ENCODE data around the gene PEX7.
A peak's percentile ranks its signal among the peaks of the same experiment; 100 is the strongest.

PEX7 gene

GRCh38 chr6:136822376-136823127, at the start of gene PEX7:
PEX7 (plus strand) TSS chr6:136822592; CDS start chr6:136822666, 74 bp downstream.
- DNase-seq (ENCODE audit: low spot score in 2 of 2) (peak; percentile 89 to 90), ATAC-seq (ENCODE audit: low read depth) (peak; percentile 90)
- Mint-ChIP-seq H3K36me3 (peaks cover 14% of the 10 kb centered on the region), H3K4me1 (peaks cover 13% of the 10 kb centered on the region), H3K4me3 (peak within 1 kb of the TSS; percentile 91), H3K9me3 (peaks cover 1% of the 10 kb centered on the region), H3K27me3 (peaks cover 3% of the 10 kb centered on the region), H3K27ac (peak within 1 kb of the TSS; percentile 96)

- Mint-ChIP-seq H3K27ac (peak overlapping the region; percentile 29), H3K4me3 (peak overlapping the region; percentile 1), H3K36me3 (peaks cover 11% of the 10 kb centered on the region), H3K27me3 (no peaks in the 10 kb centered on the region), H3K4me1 (peaks cover 38% of the 10 kb centered on the region), H3K9me3 (peaks cover 5% of the 10 kb centered on the region)
- no peak for ATAC-seq (ENCODE audit: low read depth)
- no peak for DNase-seq (ENCODE audit: low spot score in 2 of 2)
Measured at GRCh38 chr6:136772685-136773472, 49.5 kb upstream of the PEX7 start.

GRCh38 chr6:136773473-136773796, 49.0 kb upstream of the PEX7 start:
- ATAC-seq (ENCODE audit: low read depth) (no peak), DNase-seq (ENCODE audit: low spot score in 2 of 2) (no peak)
- Mint-ChIP-seq H3K27ac (peak overlapping the region; percentile 29), H3K4me3 (peak overlapping the region; percentile 1), H3K9me3 (peaks cover 5% of the 10 kb centered on the region), H3K36me3 (peaks cover 11% of the 10 kb centered on the region), H3K27me3 (no peaks in the 10 kb centered on the region), H3K4me1 (peaks cover 34% of the 10 kb centered on the region)

- Mint-ChIP-seq H3K4me1 (peaks cover 28% of the 10 kb centered on the region), H3K36me3 (peaks cover 6% of the 10 kb centered on the region), H3K4me3 (peak overlapping the region; percentile 3), H3K27me3 (no peaks in the 10 kb centered on the region), H3K27ac (peak overlapping the region; percentile 29), H3K9me3 (peaks cover 4% of the 10 kb centered on the region)
- ATAC-seq (ENCODE audit: low read depth) = no peak
- no peak for DNase-seq (ENCODE audit: low spot score in 2 of 2)
Measured at GRCh38 chr6:136774228-136775041, 48.0 kb upstream of the PEX7 start.

- peaks cover 5% of the 10 kb centered on the region for H3K36me3 Mint-ChIP-seq
- peaks cover 3% of the 10 kb centered on the region for H3K9me3 Mint-ChIP-seq
- H3K4me3 Mint-ChIP-seq = no peak overlapping the region
- no peak for DNase-seq (ENCODE audit: low spot score in 2 of 2)
- peaks cover 28% of the 10 kb centered on the region for H3K4me1 Mint-ChIP-seq
- H3K27ac Mint-ChIP-seq = peak overlapping the region; percentile 29
- no peak for ATAC-seq (ENCODE audit: low read depth)
- H3K27me3 Mint-ChIP-seq = no peaks in the 10 kb centered on the region
Measured at GRCh38 chr6:136775081-136775480, 47.3 kb upstream of the PEX7 start.

GRCh38 chr6:136775548-136775947, 46.8 kb upstream of the PEX7 start:
- H3K4me1 Mint-ChIP-seq = peaks cover 30% of the 10 kb centered on the region
- no peak for ATAC-seq (ENCODE audit: low read depth)

GRCh38 chr6:136777651-136778050, 44.7 kb upstream of the PEX7 start:
- peaks cover 30% of the 10 kb centered on the region for H3K4me1 Mint-ChIP-seq
- ATAC-seq (ENCODE audit: low read depth) = no peak
- no peak overlapping the region for H3K4me3 Mint-ChIP-seq
- no peak overlapping the region for H3K27ac Mint-ChIP-seq
- peaks cover 5% of the 10 kb centered on the region for H3K36me3 Mint-ChIP-seq
- no peaks in the 10 kb centered on the region for H3K27me3 Mint-ChIP-seq
- peaks cover 3% of the 10 kb centered on the region for H3K9me3 Mint-ChIP-seq
- no peak for DNase-seq (ENCODE audit: low spot score in 2 of 2)

More at GRCh38 chr6:136775548-136775947, 46.8 kb upstream of the PEX7 start:
- no peak overlapping the region for H3K4me3 Mint-ChIP-seq
- peak overlapping the region; percentile 17 for H3K27ac Mint-ChIP-seq
- DNase-seq (ENCODE audit: low spot score in 2 of 2) = no peak
- H3K36me3 Mint-ChIP-seq = peaks cover 5% of the 10 kb centered on the region
- H3K27me3 Mint-ChIP-seq = no peaks in the 10 kb centered on the region
- H3K9me3 Mint-ChIP-seq = peaks cover 3% of the 10 kb centered on the region

- no peak for DNase-seq (ENCODE audit: low spot score in 2 of 2)
- no peak overlapping the region for H3K27ac Mint-ChIP-seq
- H3K27me3 Mint-ChIP-seq = no peaks in the 10 kb centered on the region
- ATAC-seq (ENCODE audit: low read depth) = no peak
- H3K4me3 Mint-ChIP-seq = no peak overlapping the region
- peaks cover 5% of the 10 kb centered on the region for H3K36me3 Mint-ChIP-seq
- H3K9me3 Mint-ChIP-seq = no peaks in the 10 kb centered on the region
- H3K4me1 Mint-ChIP-seq = peaks cover 25% of the 10 kb centered on the region
Measured at GRCh38 chr6:136779682-136780081, 42.7 kb upstream of the PEX7 start.

- H3K9me3 Mint-ChIP-seq = no peaks in the 10 kb centered on the region
- H3K4me1 Mint-ChIP-seq = peaks cover 34% of the 10 kb centered on the region
Measured at GRCh38 chr6:136780972-136781371, 41.4 kb upstream of the PEX7 start.

GRCh38 chr6:136782021-136782770, 40.2 kb upstream of the PEX7 start:
- peaks cover 3% of the 10 kb centered on the region for H3K36me3 Mint-ChIP-seq
- no peak overlapping the region for H3K4me3 Mint-ChIP-seq
- no peak for ATAC-seq (ENCODE audit: low read depth)

More at GRCh38 chr6:136780972-136781371, 41.4 kb upstream of the PEX7 start:
- DNase-seq (ENCODE audit: low spot score in 2 of 2) (no peak), ATAC-seq (ENCODE audit: low read depth) (no peak)
- peaks cover 5% of the 10 kb centered on the region for H3K36me3 Mint-ChIP-seq
- no peak overlapping the region for H3K27ac Mint-ChIP-seq
- H3K27me3 Mint-ChIP-seq = no peaks in the 10 kb centered on the region
- H3K4me3 Mint-ChIP-seq = no peak overlapping the region

GRCh38 chr6:136783021-136783420, 39.4 kb upstream of the PEX7 start:
- Mint-ChIP-seq H3K27me3 (no peaks in the 10 kb centered on the region), H3K9me3 (no peaks in the 10 kb centered on the region), H3K4me1 (peaks cover 39% of the 10 kb centered on the region), H3K27ac (no peak overlapping the region), H3K4me3 (no peak overlapping the region), H3K36me3 (peaks cover 5% of the 10 kb centered on the region)
- DNase-seq (ENCODE audit: low spot score in 2 of 2) (no peak), ATAC-seq (ENCODE audit: low read depth) (no peak)

More at GRCh38 chr6:136782021-136782770, 40.2 kb upstream of the PEX7 start:
- Mint-ChIP-seq H3K9me3 (no peaks in the 10 kb centered on the region), H3K27me3 (no peaks in the 10 kb centered on the region), H3K4me1 (peaks cover 36% of the 10 kb centered on the region), H3K27ac (no peak overlapping the region)
- DNase-seq (ENCODE audit: low spot score in 2 of 2) = no peak

- no peaks in the 10 kb centered on the region for H3K27me3 Mint-ChIP-seq
- H3K4me1 Mint-ChIP-seq = peaks cover 46% of the 10 kb centered on the region
- H3K36me3 Mint-ChIP-seq = peaks cover 11% of the 10 kb centered on the region
- ATAC-seq (ENCODE audit: low read depth) (peak; percentile 99), DNase-seq (ENCODE audit: low spot score in 2 of 2) (peak in 1 of 2 donors; percentile 60)
- H3K9me3 Mint-ChIP-seq = no peaks in the 10 kb centered on the region
- H3K4me3 Mint-ChIP-seq = peak overlapping the region; percentile 85
- peak overlapping the region; percentile 87 for H3K27ac Mint-ChIP-seq
Measured at GRCh38 chr6:136783495-136784270, 38.7 kb upstream of the PEX7 start.

- H3K4me1 Mint-ChIP-seq = peaks cover 46% of the 10 kb centered on the region
- H3K27ac Mint-ChIP-seq = peak overlapping the region; percentile 87
- DNase-seq (ENCODE audit: low spot score in 2 of 2) (no peak), ATAC-seq (ENCODE audit: low read depth) (no peak)
- no peaks in the 10 kb centered on the region for H3K9me3 Mint-ChIP-seq
- peak overlapping the region; percentile 85 for H3K4me3 Mint-ChIP-seq
- H3K36me3 Mint-ChIP-seq = peaks cover 11% of the 10 kb centered on the region
- no peaks in the 10 kb centered on the region for H3K27me3 Mint-ChIP-seq
Measured at GRCh38 chr6:136784271-136784664, 38.1 kb upstream of the PEX7 start.

Measured in memory B cell (primary cell).